HG02623 (cell line): Measurements from ENCODE around the gene HLA-E.
A peak's percentile ranks its signal among the peaks of the same experiment; 100 is the strongest.
"Not testable (repeated sequence)": the region's sequence is repeated elsewhere in the genome, so short reads cannot be mapped to it uniquely, and the experiment has no call there.

Source experiments
- ATAC-seq: cut with Tn5 transposase; IDR thresholded peaks from one replicate; pipeline ENCODE4 v1.9.1; 2021; ENCODE audit warnings: moderate library complexity; ENCODE audit not compliant: unreplicated experiment

Gene HLA-E

DNA sequence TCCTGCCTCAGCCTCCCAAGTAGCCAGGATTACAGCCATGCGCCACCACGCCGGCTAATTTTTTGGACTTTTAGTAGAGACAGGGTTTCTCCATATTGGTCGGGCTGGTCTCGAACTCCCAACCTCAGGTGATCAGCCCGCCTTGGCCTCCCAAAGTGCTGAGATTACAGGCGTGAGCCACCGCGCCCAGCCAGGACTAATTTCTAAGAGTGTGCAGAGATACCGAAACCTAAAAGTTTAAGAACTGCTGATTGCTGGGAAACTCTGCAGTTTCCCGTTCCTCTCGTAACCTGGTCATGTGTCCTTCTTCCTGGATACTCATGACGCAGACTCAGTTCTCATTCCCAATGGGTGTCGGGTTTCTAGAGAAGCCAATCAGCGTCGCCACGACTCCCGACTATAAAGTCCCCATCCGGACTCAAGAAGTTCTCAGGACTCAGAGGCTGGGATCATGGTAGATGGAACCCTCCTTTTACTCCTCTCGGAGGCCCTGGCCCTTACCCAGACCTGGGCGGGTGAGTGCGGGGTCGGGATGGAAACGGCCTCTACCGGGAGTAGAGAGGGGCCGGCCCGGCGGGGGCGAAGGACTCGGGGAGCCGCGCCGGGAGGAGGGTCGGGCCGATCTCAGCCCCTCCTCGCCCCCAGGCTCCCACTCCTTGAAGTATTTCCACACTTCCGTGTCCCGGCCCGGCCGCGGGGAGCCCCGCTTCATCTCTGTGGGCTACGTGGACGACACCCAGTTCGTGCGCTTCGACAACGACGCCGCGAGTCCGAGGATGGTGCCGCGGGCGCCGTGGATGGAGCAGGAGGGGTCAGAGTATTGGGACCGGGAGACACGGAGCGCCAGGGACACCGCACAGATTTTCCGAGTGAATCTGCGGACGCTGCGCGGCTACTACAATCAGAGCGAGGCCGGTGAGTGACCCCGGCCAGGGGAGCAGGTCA is at the start of gene HLA-E:
Gene HLA-E (plus strand): TSS at position 429 of the 945 bp plus-strand sequence. CDS start 23 bp downstream, at position 452.
- peak; percentile 80 for ATAC-seq

DNA sequence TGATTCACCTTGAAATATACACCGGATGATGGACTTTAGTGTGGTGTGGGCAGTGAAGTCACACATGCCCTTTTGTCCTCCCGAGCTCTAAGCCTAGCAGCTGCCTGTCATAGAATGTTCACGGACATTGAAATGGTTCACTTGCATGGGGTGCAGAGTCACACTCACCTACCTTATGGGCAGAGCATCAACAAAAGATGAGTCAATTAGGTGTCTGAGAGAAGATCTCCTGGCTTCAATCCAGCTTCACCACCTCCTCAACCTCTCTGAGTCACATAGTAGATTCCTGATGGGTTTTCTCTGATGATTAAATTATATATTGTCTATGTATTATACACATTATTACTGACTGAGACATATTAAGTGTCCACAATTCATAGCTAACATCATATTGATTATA is 48.1 kb upstream of the HLA-E start:
- no peak for ATAC-seq

GRCh38 chr6:30443657-30444450 is 45.5 kb upstream of the HLA-E start:
- no peak for ATAC-seq

GRCh38 chr6:30444451-30444742 is 44.9 kb upstream of the HLA-E start:
- no peak for ATAC-seq

DNA sequence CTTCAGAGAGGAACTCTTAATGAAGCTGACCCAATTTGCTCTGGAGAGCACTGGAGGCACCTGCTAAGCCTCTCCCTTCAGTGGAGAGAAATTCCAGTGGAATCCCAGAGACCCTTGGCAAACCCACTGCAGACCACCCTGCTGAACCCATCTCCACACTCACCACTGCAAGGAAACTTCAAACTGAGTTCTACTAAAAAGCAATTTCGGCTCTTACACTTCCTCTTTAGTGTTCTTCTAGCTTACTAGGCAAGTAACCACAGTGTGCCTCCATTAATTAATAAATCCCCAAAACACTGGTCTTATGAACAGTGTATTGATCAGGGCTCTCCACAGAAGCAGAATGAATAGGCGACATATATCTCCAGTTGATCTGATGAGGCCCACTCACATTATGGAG is 43.0 kb upstream of the HLA-E start:
- no peak for ATAC-seq

GRCh38 chr6:30447237-30447636 is 42.1 kb upstream of the HLA-E start:
- ATAC-seq, result no peak

DNA sequence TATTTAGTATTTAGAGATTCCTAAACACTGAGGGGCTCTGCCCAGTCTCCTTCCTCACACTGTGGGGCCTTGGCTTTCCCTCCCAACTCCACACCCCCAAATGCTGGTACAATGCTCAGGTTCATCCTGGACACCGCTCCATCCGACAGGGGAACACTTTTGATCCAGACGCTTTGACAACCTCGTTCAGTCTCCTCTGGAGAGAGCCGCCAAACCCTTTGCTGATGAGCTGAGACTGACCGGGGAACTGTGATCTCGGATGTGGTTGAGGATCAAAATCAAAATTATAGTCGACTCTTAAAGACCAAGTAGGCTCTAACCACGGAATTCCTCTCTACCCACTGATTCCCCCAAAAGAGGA is 38.8 kb upstream of the HLA-E start:
- ATAC-seq, result no peak

- ATAC-seq, result no peak
These were observed 38.1 kb upstream of the HLA-E start for GRCh38 chr6:30450909-30451841.

DNA sequence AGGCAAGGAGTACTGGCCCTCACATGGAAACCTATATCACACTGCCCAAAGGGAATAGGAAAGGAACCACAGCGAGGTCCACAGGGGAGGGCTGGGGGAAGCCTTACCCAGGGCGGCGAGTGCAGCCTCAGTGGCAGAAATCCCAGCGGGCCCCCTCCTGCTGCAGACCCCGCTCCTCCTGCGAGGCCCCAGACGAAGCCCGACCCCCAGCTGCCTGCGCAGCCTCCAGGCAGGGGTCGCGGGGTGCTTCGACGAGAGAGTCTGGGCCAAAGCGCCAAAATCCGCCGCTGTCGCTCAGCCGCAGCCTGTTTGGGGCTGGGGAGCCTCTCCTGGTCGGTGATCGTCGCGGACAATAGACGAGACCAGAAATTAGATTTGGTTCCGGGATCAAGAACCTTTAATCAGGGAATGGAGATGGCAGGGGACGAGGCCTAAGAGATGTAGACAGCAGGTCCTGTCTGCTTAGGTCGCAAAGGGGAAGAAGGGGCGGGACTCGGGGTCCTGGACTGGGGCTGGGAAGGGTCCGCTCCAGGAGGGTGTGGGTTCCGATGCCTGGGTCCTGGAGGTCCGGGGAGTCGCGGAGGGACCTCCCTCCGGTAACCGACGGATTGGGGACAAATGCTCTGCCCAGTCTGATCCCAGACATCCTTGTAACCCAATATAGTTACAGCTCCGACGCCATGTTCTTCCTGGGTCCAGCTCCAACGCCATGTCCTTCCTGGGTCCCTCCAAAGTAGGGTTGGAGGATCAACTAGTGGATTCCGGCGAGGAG is 36.4 kb upstream of the HLA-E start:
- no peak for ATAC-seq

DNA sequence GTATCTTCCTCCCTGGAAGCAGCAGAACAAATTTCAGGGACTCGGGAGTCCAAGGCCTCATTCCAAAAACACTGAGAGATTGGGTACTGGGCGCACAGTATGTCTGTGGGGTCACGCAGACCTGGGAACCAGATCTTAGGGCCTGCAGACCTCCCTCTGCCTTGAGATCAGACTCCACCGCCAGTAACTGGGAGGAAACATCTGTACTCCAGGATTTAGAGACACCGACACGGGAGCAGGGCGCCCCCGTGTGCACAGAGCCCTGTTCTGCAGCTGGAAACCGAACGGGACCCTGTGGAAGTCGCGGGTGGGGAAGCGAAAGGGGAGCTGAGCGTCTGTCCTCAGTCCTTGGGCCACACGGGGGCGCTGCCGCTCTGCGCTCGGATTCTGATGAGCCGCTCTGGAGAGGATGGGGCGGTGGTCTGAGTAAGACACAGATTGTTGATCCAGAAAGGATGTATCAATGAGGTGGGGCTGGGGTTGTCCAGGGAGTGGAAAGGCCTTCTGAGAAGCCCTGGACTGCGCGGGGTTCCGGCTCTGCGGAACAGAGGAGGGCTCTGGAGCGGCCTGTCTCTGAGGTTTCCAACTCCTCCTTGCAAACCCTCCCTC is 35.7 kb upstream of the HLA-E start:
- ATAC-seq, result no peak

GRCh38 chr6:30459145-30459544 is 30.2 kb upstream of the HLA-E start:
- ATAC-seq, result no peak

GRCh38 chr6:30461055-30461454 is 28.3 kb upstream of the HLA-E start:
- ATAC-seq, result no peak

DNA sequence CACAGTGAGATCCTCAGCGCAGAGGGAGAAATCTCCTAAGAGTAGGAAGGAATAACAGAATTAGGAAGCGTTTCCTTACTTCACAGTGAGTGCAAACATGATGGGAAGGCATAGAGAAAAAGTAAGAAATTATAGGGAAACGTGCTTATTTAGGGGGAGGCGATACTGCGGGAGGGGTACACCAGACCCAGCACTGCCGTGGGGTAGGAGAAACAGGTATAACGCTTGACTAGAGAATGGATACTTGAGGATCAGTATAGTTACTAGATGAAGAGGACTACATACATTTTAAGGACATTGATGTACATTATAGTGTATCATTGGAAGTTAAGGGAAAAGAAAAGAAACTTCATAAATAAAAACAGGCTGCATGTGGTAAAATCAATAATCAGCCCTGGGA is 26.8 kb upstream of the HLA-E start:
- no peak for ATAC-seq

DNA sequence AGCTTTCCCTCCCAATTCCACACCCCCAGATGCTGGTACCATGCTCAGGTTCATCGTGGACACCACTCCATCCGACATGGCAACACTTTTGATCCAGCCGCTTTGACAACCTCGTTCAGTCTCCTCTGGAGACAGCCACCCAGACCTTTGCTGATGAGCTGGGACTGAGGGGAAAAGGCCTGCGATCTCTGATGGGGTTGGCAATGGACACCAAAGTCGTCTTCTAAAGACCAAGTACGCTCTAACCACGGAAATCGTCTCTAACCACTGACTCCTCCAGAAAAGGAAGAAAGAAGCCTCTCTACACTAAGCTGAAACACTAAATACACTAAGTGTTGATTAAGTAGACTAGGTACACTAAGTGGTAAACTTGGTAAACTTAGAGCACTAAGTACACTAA is 26.1 kb upstream of the HLA-E start:
- ATAC-seq, result no peak

DNA sequence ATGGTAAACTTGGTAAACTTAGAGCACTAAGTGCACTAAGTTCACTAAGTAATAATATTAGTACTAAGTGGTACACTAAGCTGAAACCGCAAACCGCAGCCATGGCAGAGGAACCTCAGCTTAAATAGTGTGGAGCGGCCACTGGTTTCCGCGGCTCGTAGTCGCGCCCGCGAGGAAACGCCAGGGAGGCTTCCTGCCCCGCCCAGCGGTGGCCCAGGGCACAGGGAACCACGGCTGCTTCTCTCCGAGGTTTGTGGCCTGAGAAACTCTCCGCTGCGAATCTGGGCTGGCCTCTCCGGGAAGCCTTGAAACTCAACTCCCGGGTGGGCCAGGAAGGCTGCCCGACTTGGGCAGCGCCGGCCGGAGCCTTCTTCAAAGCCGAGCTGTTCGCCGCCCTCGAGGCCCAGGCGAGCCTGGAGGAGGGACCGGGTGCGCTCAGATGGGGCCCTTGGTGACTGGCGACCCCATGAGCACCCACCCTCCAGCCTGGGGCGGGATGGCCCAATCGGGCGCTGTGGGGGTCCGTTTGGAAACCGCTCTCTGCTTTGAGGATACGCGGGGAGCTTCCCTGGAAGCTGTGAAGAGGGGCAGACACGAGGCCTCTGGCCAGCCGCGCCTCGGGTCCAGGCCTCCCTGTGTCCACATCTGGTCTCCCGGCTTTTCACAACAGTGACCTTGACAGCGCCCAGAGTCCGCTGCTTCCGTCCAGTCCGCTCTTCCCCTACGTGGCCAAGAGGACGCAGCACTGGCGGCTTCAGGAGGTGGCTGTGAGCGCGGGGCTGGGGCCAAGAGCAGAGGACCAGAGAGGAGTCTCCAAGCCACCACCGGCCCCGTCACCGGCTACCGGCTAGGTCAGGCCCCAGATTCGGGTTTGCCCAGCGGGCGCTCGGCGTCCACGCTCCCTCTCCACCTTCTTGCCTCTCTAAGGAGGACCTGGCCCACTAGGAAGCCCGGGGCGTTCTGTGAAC is 25.4 kb upstream of the HLA-E start:
- no peak for ATAC-seq

- no peak for ATAC-seq
These were observed 23.6 kb upstream of the HLA-E start for GRCh38 chr6:30465595-30466306.

- no peak for ATAC-seq
These were observed 18.3 kb upstream of the HLA-E start for GRCh38 chr6:30470968-30471367.

GRCh38 chr6:30475116-30475515 is 14.2 kb upstream of the HLA-E start:
- ATAC-seq, result not testable (repeated sequence)
